Ovary (tissue), 3 donors: Measurements from ENCODE around the gene MYO9A.

Source experiments
- EP300 ChIP-seq: sonication (generic); formaldehyde crosslinking; IDR thresholded peaks from one replicate; pipeline ENCODE4 v1.6.1; 2017; ENCODE audit warnings: antibody characterized with exemption
- POLR2A ChIP-seq: fragments of 450-650 bp; IDR thresholded peaks from one replicate; pipeline ENCODE4 v1.6.1; 2017; ENCODE audit warnings: antibody characterized with exemption, mild to moderate bottlenecking, moderate library complexity
- TF ChIP-seq, protein P1 (sequence below), 3 donors: fragments of 450-650 bp in 2 of 3; fragments of 200-600 bp in 1 of 3; IDR thresholded peaks; one replicate each; pipeline versions ENCODE4 v1.5.1 to v1.8.0; 2016 to 2022; ENCODE audit warnings: antibody characterized with exemption in 3 of 3, mild to moderate bottlenecking in 1 of 3
- donor health status: DM: no; HTN: no; CAD: no.

- TF ChIP-seq POLR2A (no peak), EP300 (no peak)
- TF ChIP-seq, protein P1, sequence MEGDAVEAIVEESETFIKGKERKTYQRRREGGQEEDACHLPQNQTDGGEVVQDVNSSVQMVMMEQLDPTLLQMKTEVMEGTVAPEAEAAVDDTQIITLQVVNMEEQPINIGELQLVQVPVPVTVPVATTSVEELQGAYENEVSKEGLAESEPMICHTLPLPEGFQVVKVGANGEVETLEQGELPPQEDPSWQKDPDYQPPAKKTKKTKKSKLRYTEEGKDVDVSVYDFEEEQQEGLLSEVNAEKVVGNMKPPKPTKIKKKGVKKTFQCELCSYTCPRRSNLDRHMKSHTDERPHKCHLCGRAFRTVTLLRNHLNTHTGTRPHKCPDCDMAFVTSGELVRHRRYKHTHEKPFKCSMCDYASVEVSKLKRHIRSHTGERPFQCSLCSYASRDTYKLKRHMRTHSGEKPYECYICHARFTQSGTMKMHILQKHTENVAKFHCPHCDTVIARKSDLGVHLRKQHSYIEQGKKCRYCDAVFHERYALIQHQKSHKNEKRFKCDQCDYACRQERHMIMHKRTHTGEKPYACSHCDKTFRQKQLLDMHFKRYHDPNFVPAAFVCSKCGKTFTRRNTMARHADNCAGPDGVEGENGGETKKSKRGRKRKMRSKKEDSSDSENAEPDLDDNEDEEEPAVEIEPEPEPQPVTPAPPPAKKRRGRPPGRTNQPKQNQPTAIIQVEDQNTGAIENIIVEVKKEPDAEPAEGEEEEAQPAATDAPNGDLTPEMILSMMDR (IDR thresholded peaks at IDR 0.05), result no peak
Measured at GRCh38 chr15:71925145-71925544, 192.8 kb downstream of the MYO9A start.
